Measurements from ENCODE around the gene ITPK1. TPM values are rescaled to one million over a fixed set of nuclear protein-coding genes. Genes with fewer than 3 reads are reported as not detected.

The ITPK1 gene
- total RNA-seq, 2 experiments from 2014 or later = 17.8 to 34.7 TPM

GRCh38 chr14:92952481-92953298 is 163.0 kb downstream of the ITPK1 start:
- Histone ChIP-seq H3K27ac (ENCODE audit: low read depth, low read length, poor library complexity, severe bottlenecking) (no peak overlapping the region), H3K4me3 (ENCODE audit: low read depth, low read length, poor library complexity, severe bottlenecking) (no peak overlapping the region), H3K9me2 (ENCODE audit: insufficient read depth, low read length) (no peaks in the 10 kb centered on the region), H4K20me1 (ENCODE audit: insufficient read depth, low read length) (no peaks in the 10 kb centered on the region), H3K79me2 (ENCODE audit: insufficient read depth, low read depth, low read length) (no peaks in the 10 kb centered on the region), H3K9me3 (ENCODE audit: low read length) (no peaks in the 10 kb centered on the region), H3K36me3 (ENCODE audit: insufficient read depth, low read length) (no peaks in the 10 kb centered on the region), H3K4me2 (ENCODE audit: low read length) (no peak overlapping the region), H3K4me1 (ENCODE audit: insufficient read depth, low read length, poor library complexity, severe bottlenecking) (peaks cover 4% of the 10 kb centered on the region), H2AFZ (ENCODE audit: low read length) (no peak overlapping the region)
- no TSS peak for BruUV-seq (replicated peaks)
- TF ChIP-seq CTCF (conservative IDR thresholded peaks at IDR 0.05; ENCODE audit: low read length) (no peak), EZH2phosphoT487 (IDR thresholded peaks at IDR 0.05; ENCODE audit: borderline replicate concordance, low read depth, low read length) (no peak)
- ChIA-PET CTCF (ENCODE audit: unreplicated experiment) (interaction anchor here (1.1 to 1.2 kb wide), 2 partner anchors 16 to 164 kb away, joined by 3 read pairs; no protein-coding TSS in a partner anchor), POLR2A (interaction anchor here (1.0 to 1.1 kb wide), 2 partner anchors 129 to 180 kb away, joined by 3 read pairs; no protein-coding TSS in a partner anchor)
- no peak for DNase-seq (ENCODE audit: low spot score)
- intact Hi-C loops (cut with micrococcal nuclease; ENCODE audit: unreplicated experiment) = loop anchor here (1.0 to 5.0 kb wide), 4 partner anchors 163 to 270 kb away; partner anchors contain the start of gene ITPK1

- H3K4me3 ChIP-seq (ENCODE audit: low read depth, low read length, poor library complexity, severe bottlenecking) = no peak overlapping the region
- ChIA-PET CTCF (ENCODE audit: unreplicated experiment) (interaction anchor here (1.1 to 1.2 kb wide), 2 partner anchors 17 to 164 kb away, joined by 3 read pairs; no protein-coding TSS in a partner anchor), POLR2A (interaction anchor here (1.1 kb wide), 1 partner anchor 180 kb away, joined by 3 read pairs; no protein-coding TSS in a partner anchor)
- no peak overlapping the region for H3K27ac ChIP-seq (ENCODE audit: low read depth, low read length, poor library complexity, severe bottlenecking)
- TF ChIP-seq EZH2phosphoT487 (IDR thresholded peaks at IDR 0.05; ENCODE audit: borderline replicate concordance, low read depth, low read length) (no peak), CTCF (conservative IDR thresholded peaks at IDR 0.05; ENCODE audit: low read length) (peak; percentile 95)
- no peaks in the 10 kb centered on the region for H3K9me3 ChIP-seq (ENCODE audit: low read length)
- no TSS peak for BruUV-seq (replicated peaks)
- intact Hi-C loops (cut with micrococcal nuclease; ENCODE audit: unreplicated experiment) = loop anchor here (1.0 to 5.0 kb wide), 4 partner anchors 163 to 270 kb away; partner anchors contain the start of gene ITPK1
- H3K36me3 ChIP-seq (ENCODE audit: insufficient read depth, low read length) = no peaks in the 10 kb centered on the region
- H3K4me1 ChIP-seq (ENCODE audit: insufficient read depth, low read length, poor library complexity, severe bottlenecking) = peaks cover 4% of the 10 kb centered on the region
- no peaks in the 10 kb centered on the region for H4K20me1 ChIP-seq (ENCODE audit: insufficient read depth, low read length)
- H2AFZ ChIP-seq (ENCODE audit: low read length) = no peak overlapping the region; the same call in 1 of the 2 replicates
- H3K9me2 ChIP-seq (ENCODE audit: insufficient read depth, low read length) = no peaks in the 10 kb centered on the region
- no peak overlapping the region for H3K4me2 ChIP-seq (ENCODE audit: low read length)
- no peaks in the 10 kb centered on the region for H3K79me2 ChIP-seq (ENCODE audit: insufficient read depth, low read depth, low read length)
- DNase-seq (ENCODE audit: low spot score) = peak; percentile 79
Observed at GRCh38 chr14:92951912-92952471, 163.7 kb downstream of the ITPK1 start.

Measured in OCI-LY7 (cell line).